NCI-H1417 treated with DMSO at 0.1 percent for 48 hours (cell line): ENCODE data around the gene APEH.

ENCODE experiments used
- DNase-seq: peaks from one replicate; lab custom pipeline; 2025; lab: John Stamatoyannopoulos, UW

APEH gene

GRCh38 chr3:49727924-49728361, 53.8 kb downstream of the APEH start:
- DNase-seq: no peak

GRCh38 chr3:49729966-49730609, 55.9 kb downstream of the APEH start:
- no peak for DNase-seq

- no peak for DNase-seq
These were observed 58.4 kb downstream of the APEH start for GRCh38 chr3:49732597-49732996.

- no peak for DNase-seq
These were observed 59.4 kb downstream of the APEH start for GRCh38 chr3:49733551-49733950.
